K562 (cell line): ENCODE results near the gene FGGY. TPM values are rescaled to one million over a fixed set of nuclear protein-coding genes. Genes with fewer than 3 reads are reported as not detected.

ENCODE experiments used
- ATAC-seq: fragments of 200-7000 bp; cut with Tn5 transposase; 3 replicates; pipeline ENCODE4 v1.9.1; 2020; ENCODE audit warnings: moderate library complexity
- BruUV-seq: library from RNA; stranded (reverse); fragments of 400-500 nt; replicated peaks from 2 replicates; lab custom pipeline; 2021; lab: Mats Ljungman, UMichigan
- CTCF ChIA-PET: fragments of 300-600 bp; formaldehyde crosslinking; extraction: SDS; loops from one replicate; lab custom pipeline; 2021; ENCODE audit warnings: low intra/inter-chr PET ratio; lab: Yijun Ruan, JAX
- POLR2A ChIA-PET: fragments of 300-600, 350-650 bp; sonication (Branson Sonifier 250); formaldehyde crosslinking; extraction: SDS; loops from one replicate; lab custom pipeline; 2021; ENCODE audit warnings: antibody characterized with exemption, inconsistent platforms; lab: Yijun Ruan, JAX
- DNase-seq, 4 experiments: peaks; one replicate each; pipeline versions ENCODE4 v3.0.0 to v3.0.0-alpha.2; 2011 to 2018; ENCODE audit warnings: low spot score in 3 of 4, mixed read lengths in 3 of 4; ENCODE audit errors: extremely low read depth in 1 of 4
- FAIRE-seq: peaks from 2 replicates; lab custom pipeline; 2011; peaks lifted over from hg19 to GRCh38; lab: Jason Lieb, UNC
- H2AFZ ChIP-seq: 2 replicates; pipeline ENCODE4 v1.6.0; 2011; ENCODE audit warnings: low read depth, low read length, control low read depth, inconsistent platforms
- H3K27ac ChIP-seq: fragments of 200-600 bp; 3 replicates; pipeline ENCODE4 v1.8.0; 2011; ENCODE audit warnings: low read depth, mild to moderate bottlenecking, control low read depth, inconsistent platforms, low read length, moderate library complexity, mixed read lengths; ENCODE audit errors: extremely low read depth
- H3K27me3 ChIP-seq, 2 experiments: fragments of 300-600 bp in 1 of 2; 2 replicates in 1 of 2; 3 replicates in 1 of 2; pipeline versions ENCODE4 v1.6.0 to v1.8.0; 2011; ENCODE audit warnings: inconsistent platforms in 2 of 2, low read length in 2 of 2, mild to moderate bottlenecking in 1 of 2, mixed read lengths in 1 of 2, moderate library complexity in 1 of 2; ENCODE audit not compliant: control insufficient read depth in 2 of 2, insufficient read depth in 2 of 2
- H3K36me3 ChIP-seq: fragments of 300-600 bp; 3 replicates; pipeline ENCODE4 v1.8.0; 2011; ENCODE audit warnings: mild to moderate bottlenecking, low read length, inconsistent platforms; ENCODE audit not compliant: control insufficient read depth, insufficient read depth
- H3K4me1 ChIP-seq, 2 experiments: fragments of 200-600 bp in 1 of 2; replicated peaks in 1 of 2; 2 replicates in 1 of 2; 3 replicates in 1 of 2; pipeline versions ENCODE4 v1.5.1 to v1.8.0; 2011; ENCODE audit warnings: inconsistent platforms in 2 of 2, low read length in 2 of 2, mild to moderate bottlenecking in 1 of 2, mixed read lengths in 1 of 2, moderate library complexity in 1 of 2; ENCODE audit not compliant: control insufficient read depth in 2 of 2, insufficient read depth in 2 of 2
- H3K4me2 ChIP-seq: 2 replicates; pipeline ENCODE4 v1.6.1; 2011; ENCODE audit warnings: low read length, control low read depth, inconsistent platforms, mixed read lengths; ENCODE audit not compliant: insufficient read depth
- H3K4me3 ChIP-seq: fragments of 200-600 bp; sonication (generic), shearing (Covaris generic); 2 replicates; pipeline ENCODE4 v1.5.1; 2016; ENCODE audit warnings: control low read depth, inconsistent platforms
- H3K79me2 ChIP-seq: fragments of 200-600 bp; 3 replicates; pipeline ENCODE4 v1.8.0; 2011; ENCODE audit warnings: low read length, inconsistent platforms; ENCODE audit not compliant: control insufficient read depth, insufficient read depth
- H3K9ac ChIP-seq, 2 experiments: 2 replicates each; pipeline versions ENCODE4 v1.6.0 to v1.6.1; 2011; ENCODE audit warnings: low read depth in 2 of 2, low read length in 2 of 2, control low read depth in 1 of 2, inconsistent platforms in 1 of 2, mild to moderate bottlenecking in 1 of 2, mixed read lengths in 1 of 2; ENCODE audit not compliant: insufficient read depth in 1 of 2
- H3K9me1 ChIP-seq: one replicate; pipeline ENCODE4 v1.6.0; 2011; ENCODE audit warnings: inconsistent platforms, mild to moderate bottlenecking, low read length, moderate library complexity; ENCODE audit not compliant: control insufficient read depth, insufficient read depth
- H3K9me3 ChIP-seq: replicated peaks from 2 replicates; pipeline ENCODE4 v1.5.1; 2011; ENCODE audit warnings: low read depth, low read length, inconsistent platforms; ENCODE audit not compliant: control insufficient read depth, insufficient read depth
- H4K20me1 ChIP-seq: replicated peaks from 2 replicates; pipeline ENCODE4 v1.6.1; 2011; ENCODE audit warnings: low read length, inconsistent platforms, mixed read lengths; ENCODE audit not compliant: control insufficient read depth, insufficient read depth
- CHD7 ChIP-seq: fragments of 200-600 bp; sonication (generic); IDR thresholded peaks from one replicate; pipeline ENCODE4 v1.6.1; 2012; ENCODE audit warnings: mild to moderate bottlenecking, low read depth, low read length, inconsistent platforms
- LARP7 ChIP-seq: fragments of 450-650 bp; IDR thresholded peaks from 2 replicates; pipeline ENCODE4 v1.6.1; 2016
- ZNF766 ChIP-seq: fragments of 200-800 bp; sonication (Bioruptor generic); conservative IDR thresholded peaks from 2 replicates; pipeline ENCODE4 v1.6.1; 2016; ENCODE audit warnings: missing genetic modification characterization, missing compliant biosample characterization
- WGBS: fragments of 100-300 bp; shearing (Covaris generic); methylation state at CpG from one replicate; pipeline ENCODE4 v1.1.6; 2016; ENCODE audit warnings: low coverage, mixed read lengths; ENCODE audit not compliant: insufficient coverage; ENCODE audit errors: missing lambda C conversion rate; 5-methylcytosine and 5-hydroxymethylcytosine counted together
- in situ Hi-C: fragments of 300-500 bp; cut with MboI; formaldehyde crosslinking; loops from 4 replicates; pipeline ENCODE4 v1.15.0; 2018; ENCODE audit warnings: inconsistent platforms, mixed read lengths
- intact Hi-C: fragments of 100-400 bp; cut with micrococcal nuclease; formaldehyde crosslinking; loops from 2 replicates; pipeline ENCODE4 v1.14.2; 2022
- polyA plus RNA-seq, 8 experiments: library from polyadenylated mRNA; depleted of rRNA in 4 of 8; stranded (reverse) in 5 of 8; unstranded in 3 of 8; fragments of >200 nt; fragmentation: Nextera tagmentation in 2 of 8; fragmentation: Illumina TruSeq in 1 of 8; extraction: Ambion mirVana in 2 of 8; extraction: Trizol in 1 of 8; gene quantifications; 2 replicates each; pipeline versions ENCODE4 v1.2.1 to v1.2.3, GENCODE V29; 2011 to 2014; ENCODE audit warnings: inconsistent platforms in 1 of 8, missing spikeins in 1 of 8
- total RNA-seq, 7 experiments: library from RNA; depleted of rRNA in 6 of 7; stranded (reverse); fragments of >200 nt in 6 of 7; fragmentation: Illumina TruSeq in 2 of 7; extraction: Trizol in 2 of 7; gene quantifications; 2 replicates each; pipeline versions ENCODE4 v1.2.1 to v1.2.3, GENCODE V29; 2011 to 2021; ENCODE audit warnings: low replicate concordance in 1 of 7
- TF ChIP-seq, protein P1 (sequence below): fragments of 450-650 bp; IDR thresholded peaks from 2 replicates; pipeline ENCODE4 v1.6.1; 2016
- TF ChIP-seq, protein P2 (sequence below), 2 experiments: IDR thresholded peaks in 1 of 2; conservative IDR thresholded peaks in 1 of 2; 2 replicates each; pipeline ENCODE4 v1.6.1; 2016; ENCODE audit warnings: low read depth in 2 of 2, mild to moderate bottlenecking in 1 of 2, missing compliant biosample characterization in 1 of 2, missing genetic modification characterization in 1 of 2, moderate library complexity in 1 of 2

FGGY gene
- total and polyA plus RNA-seq, 9 of the 15 experiments (the other 6 are each of a cell fraction or from before 2014, with no cell fraction given) = 9.7 to 19.2 (median 12.6) TPM

DNA sequence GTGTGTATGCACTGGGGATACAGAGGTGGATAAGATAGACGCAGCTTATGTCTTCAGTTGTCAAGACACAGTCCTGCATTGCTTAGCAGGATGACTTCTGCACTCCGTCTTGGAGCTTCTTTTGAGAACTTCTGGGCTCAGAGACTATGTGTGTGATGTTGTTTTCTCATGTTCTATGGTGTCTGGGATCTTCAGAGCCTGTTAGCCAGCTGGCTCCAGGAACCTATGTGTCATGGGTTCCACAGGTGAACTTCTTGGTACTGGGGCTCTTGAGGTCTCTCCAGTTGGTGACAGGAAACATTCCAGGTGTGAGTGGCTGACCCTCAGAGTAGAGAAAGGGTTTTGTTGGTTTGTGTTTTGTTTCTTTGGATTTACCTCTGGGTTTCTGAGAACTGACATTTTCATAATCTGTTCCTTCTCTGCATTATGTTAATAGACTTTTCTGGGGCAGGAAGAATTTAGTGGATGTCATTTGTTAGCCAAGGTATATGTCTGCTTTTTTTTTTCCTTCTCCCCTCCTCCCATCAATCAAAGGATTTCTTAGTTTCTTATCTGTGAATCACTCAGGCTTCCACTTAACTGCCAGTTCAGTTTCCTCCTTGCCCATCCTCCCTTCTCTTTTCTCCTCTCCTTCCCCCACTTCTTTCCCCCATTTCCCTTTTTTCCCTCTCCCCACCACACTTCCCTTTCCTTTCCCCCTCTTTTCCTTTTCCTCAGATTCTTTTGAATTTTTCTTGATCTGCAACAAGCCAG, 18.1 kb downstream of the FGGY start:
- no peaks in the 10 kb centered on the region for H3K79me2 ChIP-seq
- H3K27ac ChIP-seq = no peak overlapping the region
- H3K9me3 ChIP-seq = no peaks in the 10 kb centered on the region
- no peaks in the 10 kb centered on the region; a peak in 1 of 5 replicates for H3K4me1 ChIP-seq
- ChIA-PET CTCF (no interaction called here), POLR2A (interaction anchor here (1.0 kb wide), 1 partner anchor 9 kb away, joined by 4 read pairs; no protein-coding TSS in a partner anchor)
- DNase-seq = no peak
- no TSS peak for BruUV-seq
- no peak overlapping the region for H3K9ac ChIP-seq
- H3K36me3 ChIP-seq = no peaks in the 10 kb centered on the region
- FAIRE-seq = no peak
- in situ Hi-C loops = no loop called here
- no peak for ATAC-seq
- H3K4me3 ChIP-seq = no peak overlapping the region
- peaks cover 0 to 7% of the 10 kb centered on the region in 2 experiments; a peak in 2 of 5 replicates for H3K27me3 ChIP-seq
- H3K4me2 ChIP-seq = no peak overlapping the region
- H4K20me1 ChIP-seq = no peaks in the 10 kb centered on the region
- H3K9me1 ChIP-seq = no peaks in the 10 kb centered on the region
- intact Hi-C loops = no loop called here
- 24% methylated on average over 2 of the region's 2 CpGs for WGBS
- H2AFZ ChIP-seq = no peak overlapping the region
- TF ChIP-seq, protein P1, sequence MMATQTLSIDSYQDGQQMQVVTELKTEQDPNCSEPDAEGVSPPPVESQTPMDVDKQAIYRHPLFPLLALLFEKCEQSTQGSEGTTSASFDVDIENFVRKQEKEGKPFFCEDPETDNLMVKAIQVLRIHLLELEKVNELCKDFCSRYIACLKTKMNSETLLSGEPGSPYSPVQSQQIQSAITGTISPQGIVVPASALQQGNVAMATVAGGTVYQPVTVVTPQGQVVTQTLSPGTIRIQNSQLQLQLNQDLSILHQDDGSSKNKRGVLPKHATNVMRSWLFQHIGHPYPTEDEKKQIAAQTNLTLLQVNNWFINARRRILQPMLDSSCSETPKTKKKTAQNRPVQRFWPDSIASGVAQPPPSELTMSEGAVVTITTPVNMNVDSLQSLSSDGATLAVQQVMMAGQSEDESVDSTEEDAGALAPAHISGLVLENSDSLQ = peak; percentile 81
- TF ChIP-seq LARP7 = no peak
- no peak for TF ChIP-seq CHD7
- TF ChIP-seq, protein P2, sequence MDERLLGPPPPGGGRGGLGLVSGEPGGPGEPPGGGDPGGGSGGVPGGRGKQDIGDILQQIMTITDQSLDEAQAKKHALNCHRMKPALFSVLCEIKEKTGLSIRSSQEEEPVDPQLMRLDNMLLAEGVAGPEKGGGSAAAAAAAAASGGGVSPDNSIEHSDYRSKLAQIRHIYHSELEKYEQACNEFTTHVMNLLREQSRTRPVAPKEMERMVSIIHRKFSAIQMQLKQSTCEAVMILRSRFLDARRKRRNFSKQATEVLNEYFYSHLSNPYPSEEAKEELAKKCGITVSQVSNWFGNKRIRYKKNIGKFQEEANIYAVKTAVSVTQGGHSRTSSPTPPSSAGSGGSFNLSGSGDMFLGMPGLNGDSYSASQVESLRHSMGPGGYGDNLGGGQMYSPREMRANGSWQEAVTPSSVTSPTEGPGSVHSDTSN (CRISPR knock-in tag; IDR thresholded peaks at IDR 0.05; ENCODE audit: low read depth) = no peak
- TF ChIP-seq, protein P2 (tag; conservative IDR thresholded peaks at IDR 0.05; ENCODE audit: low read depth) = peak; percentile 61
- TF ChIP-seq ZNF766 (CRISPR knock-in tag) = no peak
